ENCODE results near the gene MAPK6. TPM values are rescaled to one million over a fixed set of nuclear protein-coding genes. Genes with fewer than 3 reads are reported as not detected.

MAPK6 gene
- polyA plus RNA-seq, 1 donor = 26.4 TPM

GRCh38 chr15:52102463-52102862 is 83.4 kb downstream of the MAPK6 start:
- DNase-seq (ENCODE audit: low read depth) = no peak

DNA sequence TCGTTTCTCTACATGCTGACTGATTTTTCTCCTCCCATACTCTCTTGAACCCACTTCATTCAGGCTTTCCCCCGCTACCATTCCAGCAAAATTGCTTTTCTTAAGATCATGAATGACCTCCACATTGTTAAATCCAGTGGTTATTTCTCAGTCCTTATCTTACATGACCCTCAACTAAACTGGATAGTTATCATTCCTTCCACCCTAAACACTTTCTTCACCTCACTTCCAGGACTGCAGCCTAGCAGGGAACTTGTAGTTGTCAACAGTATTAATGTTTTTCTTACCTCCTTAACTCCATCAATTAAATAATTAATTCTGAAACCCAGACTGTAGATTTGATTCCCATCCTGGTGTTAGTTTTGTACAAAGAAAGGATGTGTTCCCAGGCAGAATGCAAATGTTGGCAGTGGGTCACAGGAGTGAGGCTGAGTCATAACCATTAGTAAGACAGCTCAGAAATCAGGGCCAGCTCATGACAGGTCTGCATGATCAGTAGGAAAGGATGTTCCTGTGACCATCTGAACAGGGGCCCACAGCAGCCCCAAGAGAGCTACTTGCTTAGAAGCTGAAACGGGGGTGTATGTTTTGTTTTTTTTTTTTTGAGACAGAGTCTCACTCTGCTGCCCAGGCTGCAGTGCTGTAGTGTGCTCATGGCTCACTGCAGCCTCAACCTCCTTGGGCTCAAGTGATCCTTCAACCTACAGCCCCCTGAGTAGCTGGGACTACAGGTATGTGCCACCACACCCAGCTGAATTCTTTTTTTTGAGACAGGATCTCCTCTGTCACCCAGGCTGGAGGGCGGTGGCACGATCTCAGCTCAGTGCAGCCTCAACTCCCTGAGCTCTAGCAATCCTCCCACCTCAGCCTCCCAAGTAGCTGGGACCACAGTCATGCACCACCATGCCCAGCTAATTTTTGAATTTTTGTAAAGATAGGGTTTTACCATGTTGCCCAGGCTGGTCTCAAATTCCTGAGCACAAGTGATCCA is 84.5 kb downstream of the MAPK6 start:
- no peak for DNase-seq (ENCODE audit: low read depth)

DNA sequence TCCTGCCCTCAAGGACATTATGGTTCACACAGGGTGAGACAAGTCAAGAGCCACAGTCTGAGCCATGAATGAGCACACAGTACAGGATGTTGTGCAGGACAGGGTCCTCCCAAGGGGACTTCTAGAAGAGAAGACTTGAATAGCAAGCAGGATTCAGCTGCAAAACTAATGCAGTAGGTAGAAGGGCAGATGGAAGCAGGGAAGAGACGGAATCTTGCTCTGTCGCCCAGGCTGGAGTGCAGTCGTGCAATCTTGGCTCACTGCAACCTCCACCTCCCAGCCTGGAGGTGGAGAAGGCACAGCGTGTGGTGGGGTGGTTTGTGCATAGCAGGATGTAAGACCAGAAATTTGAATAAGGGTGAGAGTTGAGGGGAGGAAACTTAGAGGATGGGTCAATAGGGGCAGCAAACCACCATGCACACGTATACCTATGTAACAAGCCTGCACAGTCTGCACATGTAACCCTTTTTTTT is 85.5 kb downstream of the MAPK6 start:
- no peak for DNase-seq (ENCODE audit: low read depth)

GRCh38 chr15:52105846-52106245 is 86.8 kb downstream of the MAPK6 start:
- DNase-seq (ENCODE audit: low read depth) = no peak

DNA sequence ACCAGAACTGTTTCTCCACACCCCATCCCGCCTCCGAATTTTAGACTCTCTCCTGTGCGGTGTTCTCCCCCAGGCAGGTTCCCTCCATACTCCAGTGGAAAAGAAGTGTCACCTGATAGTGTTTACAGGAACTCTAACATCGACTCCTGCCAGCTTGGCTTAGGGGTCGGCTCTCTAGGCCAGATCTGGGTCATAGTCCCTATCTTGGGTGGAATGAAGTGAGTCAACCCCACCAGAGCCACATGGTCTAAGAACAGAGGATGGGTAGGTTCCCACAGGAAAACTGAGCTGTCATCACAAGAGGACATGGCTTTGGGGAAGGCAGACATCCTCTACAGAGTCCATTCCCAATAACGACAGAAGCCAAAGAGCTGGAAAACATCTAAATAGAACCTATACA is 87.6 kb downstream of the MAPK6 start:
- no peak for DNase-seq (ENCODE audit: low read depth)

- no peak for DNase-seq (ENCODE audit: low read depth)
Measured at GRCh38 chr15:52107238-52107637, 88.2 kb downstream of the MAPK6 start.

DNA sequence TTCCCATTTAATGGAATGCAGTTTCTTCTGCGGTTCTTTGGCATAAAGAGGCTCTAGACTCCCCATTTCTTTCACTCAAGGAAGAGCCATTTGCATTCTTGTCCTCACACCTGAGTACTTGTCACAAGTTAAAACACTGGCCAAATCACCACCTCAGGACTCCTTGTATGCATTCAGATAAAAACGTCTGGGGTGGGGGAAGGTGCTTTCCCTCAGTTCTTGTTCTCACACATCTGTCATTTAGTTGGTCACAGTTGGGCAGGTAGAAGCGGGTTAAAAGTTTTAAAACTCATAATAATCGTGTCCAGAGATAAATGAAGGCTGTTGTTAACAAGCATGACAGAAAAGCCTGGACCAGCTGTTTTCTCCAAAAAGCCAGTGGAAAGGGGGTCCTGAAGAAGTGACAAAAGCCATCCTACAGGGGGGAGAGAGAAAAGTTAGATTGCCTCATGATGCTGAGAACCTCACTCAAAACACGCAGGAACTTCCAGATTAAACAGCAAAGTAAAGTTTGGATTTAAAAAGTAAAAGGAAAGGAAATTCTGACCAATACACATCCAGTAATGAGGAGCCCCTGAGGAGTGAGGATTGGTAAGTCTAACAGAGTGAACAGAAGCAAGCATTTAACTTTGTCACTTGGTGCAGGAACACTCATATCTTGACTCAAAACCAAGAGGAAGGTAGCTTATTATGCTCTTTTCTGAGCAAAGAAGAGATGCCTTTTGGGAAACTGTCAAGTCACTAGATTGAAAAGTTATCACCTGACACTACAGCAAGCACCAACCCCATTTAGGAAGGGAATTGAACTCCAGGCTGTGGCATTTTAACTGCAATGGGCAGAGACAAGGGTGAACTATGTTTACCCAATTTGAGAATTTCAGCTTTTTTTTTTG is 90.8 kb downstream of the MAPK6 start:
- no peak for DNase-seq (ENCODE audit: low read depth)

- no peak for DNase-seq (ENCODE audit: low read depth)
Measured at GRCh38 chr15:52111517-52112202, 92.6 kb downstream of the MAPK6 start.

GRCh38 chr15:52112203-52112750 is 93.3 kb downstream of the MAPK6 start:
- no peak for DNase-seq (ENCODE audit: low read depth)

- DNase-seq (ENCODE audit: low read depth) = no peak
Measured at GRCh38 chr15:52113235-52113634, 94.2 kb downstream of the MAPK6 start.

DNA sequence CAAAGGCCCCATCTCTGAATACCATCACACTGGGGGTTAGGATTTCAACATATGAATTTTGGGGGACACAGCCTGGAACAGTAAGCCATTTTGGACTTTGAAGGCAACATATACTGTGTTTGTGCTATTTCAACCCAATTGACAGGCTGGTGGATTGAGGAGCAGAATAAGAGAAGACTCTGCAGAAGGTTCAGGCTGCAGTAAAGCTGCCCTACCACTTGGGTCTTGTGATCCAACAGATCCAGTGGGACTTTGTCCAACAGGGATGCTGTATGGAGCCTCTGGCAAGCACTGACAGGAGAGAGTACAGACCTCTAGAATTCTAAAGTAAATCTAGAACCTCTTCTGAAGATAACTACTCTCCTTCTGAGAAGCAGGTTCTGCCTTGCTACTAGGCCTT is 94.7 kb downstream of the MAPK6 start:
- no peak for DNase-seq (ENCODE audit: low read depth)

GRCh38 chr15:52114261-52115055 is 95.4 kb downstream of the MAPK6 start:
- no peak for DNase-seq (ENCODE audit: low read depth)

DNA sequence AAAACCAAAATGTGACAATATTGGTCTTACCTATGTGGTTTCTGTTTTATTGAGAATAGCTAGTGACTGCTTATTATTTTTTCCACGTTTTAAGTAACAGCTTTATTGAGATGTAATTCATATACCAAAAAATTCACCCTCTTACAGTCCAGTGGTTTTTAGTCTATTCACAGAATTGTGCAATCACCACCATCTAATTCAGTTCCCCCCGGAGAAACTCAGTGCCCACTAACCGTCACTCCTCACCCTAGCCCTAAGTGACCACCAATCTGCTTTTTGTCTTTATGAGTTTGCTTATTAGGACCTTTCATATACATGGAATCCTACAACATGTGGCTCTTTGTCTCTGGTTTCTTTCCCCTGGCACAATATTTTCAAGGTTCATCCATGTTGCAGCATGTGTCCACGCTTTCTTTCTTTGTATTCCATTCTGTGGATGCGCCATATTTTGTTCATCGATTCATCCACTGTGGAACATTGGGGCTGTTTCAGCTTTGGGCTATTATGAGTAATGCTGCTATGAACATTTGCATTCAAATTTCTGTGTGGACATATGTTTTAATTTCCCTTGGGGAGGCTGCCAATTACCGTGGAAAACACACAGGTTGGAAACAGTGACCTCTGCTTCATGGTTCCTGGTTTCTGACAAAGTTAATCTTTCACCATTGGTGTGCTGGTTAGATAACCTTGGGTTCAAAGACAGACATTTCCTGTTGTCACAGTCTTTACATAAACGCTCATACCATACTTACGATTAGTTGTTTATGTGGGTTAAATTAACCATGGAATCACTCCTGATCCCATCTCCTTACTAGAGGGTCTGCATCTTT is 96.8 kb downstream of the MAPK6 start:
- DNase-seq (ENCODE audit: low read depth) = no peak

Other genes starting within 250 kb of the MAPK6 start
- gene TMOD3, start 189.6 kb upstream of the MAPK6 start, polyA plus RNA-seq (ENCODE audit: insufficient read length) = 13.3 TPM
- gene LEO1, start 47.4 kb upstream of the MAPK6 start, polyA plus RNA-seq (ENCODE audit: insufficient read length) = 18.6 TPM
- 0.11 TPM for gene BCL2L10, start 93.6 kb downstream of the MAPK6 start, polyA plus RNA-seq (ENCODE audit: insufficient read length)
- gene GNB5, start 172.2 kb downstream of the MAPK6 start, polyA plus RNA-seq (ENCODE audit: insufficient read length) = 5.5 TPM